Subcutaneous adipose tissue (tissue), 4 donors: ENCODE data around the gene ZNF263. TPM values are rescaled to one million over a fixed set of nuclear protein-coding genes. Genes with fewer than 3 reads are reported as not detected.

Experiments used
- total RNA-seq, 4 donors: library from RNA; depleted of rRNA; stranded (reverse); fragments of >200 nt; gene quantifications; one replicate each; pipeline ENCODE4 v1.1.0, GENCODE V29; 2016
- TF ChIP-seq, protein P1 (sequence below): fragments of 450-650 bp; IDR thresholded peaks from one replicate; pipeline ENCODE4 v1.5.1; 2016; ENCODE audit warnings: low read depth, mild to moderate bottlenecking, control low read depth, antibody characterized with exemption, moderate library complexity

ZNF263 gene
- total RNA-seq, 4 donors from 2014 or later, result 16.8 to 39.2 (median 28.7) TPM

GRCh38 chr16:3266873-3267537 is 16.3 kb upstream of the ZNF263 start:
- TF ChIP-seq, protein P1, sequence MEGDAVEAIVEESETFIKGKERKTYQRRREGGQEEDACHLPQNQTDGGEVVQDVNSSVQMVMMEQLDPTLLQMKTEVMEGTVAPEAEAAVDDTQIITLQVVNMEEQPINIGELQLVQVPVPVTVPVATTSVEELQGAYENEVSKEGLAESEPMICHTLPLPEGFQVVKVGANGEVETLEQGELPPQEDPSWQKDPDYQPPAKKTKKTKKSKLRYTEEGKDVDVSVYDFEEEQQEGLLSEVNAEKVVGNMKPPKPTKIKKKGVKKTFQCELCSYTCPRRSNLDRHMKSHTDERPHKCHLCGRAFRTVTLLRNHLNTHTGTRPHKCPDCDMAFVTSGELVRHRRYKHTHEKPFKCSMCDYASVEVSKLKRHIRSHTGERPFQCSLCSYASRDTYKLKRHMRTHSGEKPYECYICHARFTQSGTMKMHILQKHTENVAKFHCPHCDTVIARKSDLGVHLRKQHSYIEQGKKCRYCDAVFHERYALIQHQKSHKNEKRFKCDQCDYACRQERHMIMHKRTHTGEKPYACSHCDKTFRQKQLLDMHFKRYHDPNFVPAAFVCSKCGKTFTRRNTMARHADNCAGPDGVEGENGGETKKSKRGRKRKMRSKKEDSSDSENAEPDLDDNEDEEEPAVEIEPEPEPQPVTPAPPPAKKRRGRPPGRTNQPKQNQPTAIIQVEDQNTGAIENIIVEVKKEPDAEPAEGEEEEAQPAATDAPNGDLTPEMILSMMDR, result no peak

GRCh38 chr16:3268294-3268693 is 15.0 kb upstream of the ZNF263 start:
- TF ChIP-seq, protein P1, result no peak

DNA sequence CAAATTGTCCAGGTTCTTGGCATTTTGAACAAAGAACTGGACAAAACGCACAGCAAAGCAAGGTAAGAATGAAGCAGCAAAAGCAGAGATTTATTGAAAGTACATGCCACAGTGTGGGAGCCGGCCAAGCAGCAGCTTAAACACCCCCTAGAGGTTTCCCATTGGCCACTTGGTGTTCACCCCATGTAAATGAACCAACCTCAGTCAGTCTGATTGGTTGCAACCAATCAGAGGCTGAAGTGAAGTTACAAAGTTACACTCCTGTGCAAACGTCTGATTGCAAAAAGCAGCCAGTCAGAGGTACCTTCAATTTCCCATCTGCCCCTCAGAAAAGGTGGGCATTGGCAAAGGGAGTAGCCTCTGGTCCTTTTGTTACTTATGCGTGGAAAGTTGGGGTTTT is 8.8 kb upstream of the ZNF263 start:
- TF ChIP-seq, protein P1, result no peak

- TF ChIP-seq, protein P1, result no peak
Measured at GRCh38 chr16:3274947-3275346, 8.3 kb upstream of the ZNF263 start.

GRCh38 chr16:3276679-3277078 is 6.6 kb upstream of the ZNF263 start:
- TF ChIP-seq, protein P1, result no peak

DNA sequence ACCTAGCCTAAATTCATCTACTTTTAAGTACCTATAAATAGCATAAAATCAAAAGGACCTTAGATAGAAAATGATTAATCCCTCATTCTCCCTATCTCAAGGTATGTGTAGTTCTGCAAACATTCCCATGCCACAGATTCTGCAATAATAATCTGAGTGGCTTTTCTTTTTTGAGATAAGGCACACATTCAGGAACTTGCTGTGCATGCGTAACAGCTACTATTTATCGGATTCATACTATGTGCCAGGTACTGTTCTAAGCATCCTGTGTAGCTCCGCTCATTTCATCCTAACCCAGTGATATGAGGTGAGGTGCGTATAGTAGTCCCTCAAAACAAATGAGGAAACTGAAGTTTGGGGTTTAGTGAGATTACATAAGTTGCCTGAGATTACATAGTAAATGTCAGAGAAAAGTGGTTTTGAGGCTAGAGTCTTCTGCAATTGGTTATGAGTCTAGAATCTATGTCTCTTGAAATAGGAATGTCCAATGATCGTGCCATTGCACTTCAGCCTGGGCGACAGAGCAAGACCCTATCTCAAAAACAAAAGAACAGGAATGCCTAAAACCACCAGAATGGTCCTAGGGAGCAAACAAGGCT is 2.0 kb upstream of the ZNF263 start:
- TF ChIP-seq, protein P1, result no peak

DNA sequence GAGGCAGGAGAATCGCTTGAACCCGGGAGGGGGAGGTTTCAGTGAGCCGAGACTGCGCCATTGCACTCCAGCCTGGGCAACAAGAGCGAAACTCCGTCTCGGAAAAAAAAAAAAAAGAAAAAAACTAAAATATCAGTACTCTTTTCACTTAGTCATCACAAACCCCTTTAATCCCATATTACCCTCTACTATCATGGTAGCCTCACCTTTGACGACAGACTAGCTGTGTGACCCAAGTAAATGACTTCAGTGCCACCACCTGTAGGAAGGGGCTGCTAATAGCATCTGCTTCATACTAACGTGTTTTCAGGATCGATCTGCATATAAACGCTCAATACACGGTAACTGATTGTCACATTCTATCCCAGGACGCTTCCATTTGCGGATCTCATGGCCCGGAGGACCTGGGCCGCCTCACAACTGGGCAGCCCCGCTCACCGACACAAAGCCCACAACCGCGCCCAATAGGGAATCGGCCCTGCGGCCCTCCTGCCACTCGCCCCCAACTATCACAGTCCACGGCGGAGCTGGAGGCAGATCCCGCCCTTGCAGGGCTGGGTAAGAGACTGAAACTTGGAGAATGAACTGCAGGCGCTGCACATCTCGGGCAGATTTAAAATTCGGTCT is 1.1 kb upstream of the ZNF263 start:
- TF ChIP-seq, protein P1, result no peak
